HepG2 (cell line): ENCODE measurements around the gene SCART1. TPM values are rescaled to one million over a fixed set of nuclear protein-coding genes. Genes with fewer than 3 reads are reported as not detected.

ENCODE experiments used
- ATAC-seq: fragments of 200-7000 bp; cut with Tn5 transposase; 3 replicates; pipeline ENCODE4 v1.9.1; 2020; ENCODE audit warnings: mild to moderate bottlenecking, moderate library complexity
- BruUV-seq: library from RNA; stranded (reverse); fragments of 400-500 nt; replicated peaks from 2 replicates; lab custom pipeline; 2021; lab: Mats Ljungman, UMichigan
- CTCF ChIA-PET: fragments of 300-600 bp; formaldehyde crosslinking; extraction: SDS; loops from one replicate; lab custom pipeline; 2021; ENCODE audit warnings: low total read pairs, inconsistent platforms, low intra/inter-chr PET ratio; lab: Yijun Ruan, JAX
- POLR2A ChIA-PET: fragments of 350-600 bp; sonication (Branson Sonifier 250); formaldehyde crosslinking; loops from one replicate; lab custom pipeline; 2020; ENCODE audit warnings: antibody characterized with exemption, inconsistent platforms; lab: Yijun Ruan, JAX
- DNase-seq: peaks from one replicate; pipeline ENCODE4 v3.0.0-alpha.2; 2015; ENCODE audit warnings: low spot score
- FAIRE-seq: peaks from 3 replicates; lab custom pipeline; 2011; peaks lifted over from hg19 to GRCh38; lab: Jason Lieb, UNC
- H2AFZ ChIP-seq: one replicate; pipeline ENCODE4 v1.6.1; 2011; ENCODE audit warnings: low read length, inconsistent platforms
- H3K27ac ChIP-seq: fragments of 300-600 bp; 3 replicates; pipeline ENCODE4 v1.8.0; 2011; ENCODE audit warnings: mixed run types, mild to moderate bottlenecking, mixed read lengths, low read length, inconsistent platforms; ENCODE audit not compliant: insufficient read depth; ENCODE audit errors: extremely low read length
- H3K27me3 ChIP-seq, 2 experiments: fragments of 200-600 bp in 1 of 2; 2 replicates in 1 of 2; 3 replicates in 1 of 2; pipeline versions ENCODE4 v1.6.0 to v1.8.0; 2011; ENCODE audit warnings: low read length in 2 of 2, mild to moderate bottlenecking in 2 of 2, moderate library complexity in 2 of 2, inconsistent platforms in 1 of 2; ENCODE audit not compliant: insufficient read depth in 2 of 2, control insufficient read depth in 1 of 2
- H3K36me3 ChIP-seq, 2 experiments: fragments of 200-600 bp in 1 of 2; replicated peaks in 1 of 2; 2 replicates in 1 of 2; 3 replicates in 1 of 2; pipeline versions ENCODE4 v1.5.1 to v1.8.0; 2011; ENCODE audit warnings: low read length in 2 of 2, inconsistent platforms in 1 of 2; ENCODE audit not compliant: insufficient read depth in 2 of 2, control insufficient read depth in 1 of 2
- H3K4me1 ChIP-seq: 2 replicates; pipeline ENCODE4 v1.5.1; 2012; ENCODE audit warnings: low read length, inconsistent platforms; ENCODE audit not compliant: insufficient read depth
- H3K4me2 ChIP-seq: 2 replicates; pipeline ENCODE4 v1.6.0; 2011; ENCODE audit warnings: low read depth, low read length, inconsistent platforms
- H3K4me3 ChIP-seq, 3 experiments: fragments of 200-600 bp in 1 of 3; sonication (generic), shearing (Covaris generic) in 1 of 3; replicated peaks in 1 of 3; 2 replicates each; pipeline ENCODE4 v1.5.1; 2011 to 2016; ENCODE audit warnings: low read length in 3 of 3, inconsistent platforms in 2 of 3, low read depth in 2 of 3, mild to moderate bottlenecking in 2 of 3, control low read depth in 1 of 3, mixed read lengths in 1 of 3; ENCODE audit not compliant: insufficient read depth in 1 of 3
- H3K79me2 ChIP-seq: one replicate; pipeline ENCODE4 v1.6.1; 2011; ENCODE audit warnings: low read length, inconsistent platforms; ENCODE audit not compliant: insufficient read depth
- H3K9ac ChIP-seq: 2 replicates; pipeline ENCODE4 v1.6.0; 2011; ENCODE audit warnings: mild to moderate bottlenecking, low read depth, low read length, inconsistent platforms; ENCODE audit not compliant: insufficient read depth
- H3K9me3 ChIP-seq: 2 replicates; pipeline ENCODE4 v1.5.1; 2012; ENCODE audit warnings: mild to moderate bottlenecking, low read length
- H4K20me1 ChIP-seq: 2 replicates; pipeline ENCODE4 v1.6.0; 2011; ENCODE audit warnings: inconsistent platforms, mild to moderate bottlenecking, low read length, moderate library complexity; ENCODE audit not compliant: insufficient read depth
- CBFB ChIP-seq: sonication (generic); formaldehyde crosslinking; IDR thresholded peaks from 2 replicates; pipeline ENCODE4 v1.4.0; 2020; ENCODE audit warnings: missing genetic modification reagents
- FOXA3 ChIP-seq: IDR thresholded peaks from 2 replicates; pipeline ENCODE4 v1.6.1; 2016; ENCODE audit warnings: missing genetic modification reagents, missing compliant biosample characterization
- PTBP1 ChIP-seq: fragments of 200-400 bp; formaldehyde crosslinking; IDR thresholded peaks from 2 replicates; pipeline ENCODE4 v1.6.1; 2018; ENCODE audit warnings: low read length, low read depth; ENCODE audit not compliant: poor library complexity, severe bottlenecking
- SIX1 ChIP-seq: sonication (generic); formaldehyde crosslinking; IDR thresholded peaks from 2 replicates; pipeline ENCODE4 v1.4.0; 2020; ENCODE audit warnings: missing genetic modification reagents, borderline replicate concordance
- ZNF230 ChIP-seq: sonication (generic); formaldehyde crosslinking; IDR thresholded peaks from 2 replicates; pipeline ENCODE4 v1.4.0; 2020; ENCODE audit warnings: mild to moderate bottlenecking, missing genetic modification reagents
- ZNF274 ChIP-seq: sonication (generic); formaldehyde crosslinking; IDR thresholded peaks from 2 replicates; pipeline ENCODE4 v1.5.1; 2020; ENCODE audit warnings: mild to moderate bottlenecking, missing genetic modification reagents
- WGBS: methylation state at CpG from one replicate; pipeline ENCODE4 v1.1.6; 2017; ENCODE audit warnings: low lambda C conversion rate; 5-methylcytosine and 5-hydroxymethylcytosine counted together
- in situ Hi-C: cut with HindIII; loops from 2 replicates; pipeline ENCODE4 v1.10.0; 2017; ENCODE audit warnings: low pct_unique_long_range_greater_than_20kb; ENCODE audit not compliant: extremely low pct_ligation_motif_present
- intact Hi-C: fragments of 100-400 bp; cut with micrococcal nuclease; formaldehyde crosslinking; loops from one replicate; pipeline ENCODE4 v1.10.0; 2022; ENCODE audit not compliant: unreplicated experiment
- polyA plus RNA-seq, 8 experiments: library from polyadenylated mRNA; depleted of rRNA in 3 of 8; stranded (reverse) in 7 of 8; unstranded in 1 of 8; fragments of >200 nt; fragmentation: Illumina TruSeq in 4 of 8; extraction: Trizol in 4 of 8; gene quantifications; 2 replicates each; pipeline versions ENCODE4 v1.2.1 to v1.2.3, GENCODE V29; 2011 to 2016; ENCODE audit warnings: low read depth in 4 of 8, missing spikeins in 1 of 8, mixed read lengths in 1 of 8; ENCODE audit not compliant: insufficient read depth in 1 of 8
- total RNA-seq, 5 experiments: library from RNA; depleted of rRNA; stranded (reverse); fragments of >200 nt; fragmentation: Illumina TruSeq; extraction: Trizol; gene quantifications; 2 replicates each; pipeline ENCODE4 v1.2.3, GENCODE V29; 2016; ENCODE audit warnings: low read depth in 1 of 5
- TF ChIP-seq, protein P1 (sequence below): sonication (generic); formaldehyde crosslinking; IDR thresholded peaks from 2 replicates; pipeline ENCODE4 v1.8.1; 2023; ENCODE audit warnings: mild to moderate bottlenecking, moderate library complexity, missing genetic modification reagents
- TF ChIP-seq, protein P2 (sequence below): sonication (generic); formaldehyde crosslinking; IDR thresholded peaks from 2 replicates; pipeline ENCODE4 v1.4.0; 2020; ENCODE audit warnings: missing genetic modification reagents

The SCART1 gene
- total and polyA plus RNA-seq, 2 of the 13 experiments (the other 11 are each of a cell fraction or from before 2014, with no cell fraction given), result 0.46 to 1.1 TPM

DNA sequence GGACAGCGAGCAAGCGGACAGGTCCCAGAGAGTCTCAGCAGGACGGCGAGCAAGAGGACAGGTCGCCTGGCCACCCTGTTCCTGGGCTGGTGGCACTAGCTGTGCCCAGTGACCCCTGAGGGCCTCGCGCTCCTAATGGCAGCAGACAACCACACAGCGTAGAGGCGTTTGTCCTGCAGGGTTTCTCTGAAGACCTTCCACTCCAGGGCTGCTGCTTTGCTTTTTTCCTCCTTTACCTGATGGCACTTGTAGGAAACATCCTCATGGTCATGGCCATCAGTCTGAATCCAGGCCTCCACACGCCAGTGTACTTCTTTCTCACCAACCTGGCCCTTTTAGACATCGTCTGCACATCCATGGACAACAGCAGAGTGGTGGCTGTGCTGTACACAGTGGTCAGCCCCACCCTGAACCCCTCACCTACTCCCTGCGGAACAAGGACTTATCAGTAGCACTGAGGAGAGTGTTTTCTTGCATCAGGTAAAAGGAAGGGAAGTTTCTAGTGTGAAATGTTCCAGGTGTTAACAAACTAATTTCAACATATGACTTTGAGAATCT is 27.4 kb downstream of the SCART1 start:
- H3K4me3 ChIP-seq, result peak overlapping the region in 1 of 3 experiments; percentile 30; a peak in 1 of 6 replicates

DNA sequence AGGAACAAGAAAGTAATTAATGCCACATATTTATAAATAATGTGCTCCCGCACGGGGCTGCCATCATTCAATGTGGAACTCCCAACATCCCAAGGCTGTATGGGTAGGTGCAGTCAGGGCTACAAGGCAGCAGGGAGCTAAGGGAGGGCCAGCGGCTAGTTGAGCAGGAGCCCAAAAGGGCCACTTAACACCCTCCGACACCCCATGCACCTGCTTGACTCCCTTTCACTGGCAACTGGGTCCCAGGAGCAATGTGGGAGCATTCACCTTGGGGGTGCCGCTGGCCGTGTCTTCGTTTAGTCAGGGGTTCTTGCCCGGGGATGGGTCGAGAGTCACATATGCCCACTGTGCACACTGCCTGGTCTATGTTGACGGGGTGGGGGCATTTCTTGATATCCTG is 27.9 kb downstream of the SCART1 start:
- BruUV-seq, result no TSS peak
- in situ Hi-C loops, result no loop called here
- no peak overlapping the region for H3K4me2 ChIP-seq
- H3K36me3 ChIP-seq, result no peaks in the 10 kb centered on the region
- peaks cover 7 to 22% of the 10 kb centered on the region in 2 experiments for H3K27me3 ChIP-seq
- no peak overlapping the region for H3K4me3 ChIP-seq
- peaks cover 20% of the 10 kb centered on the region for H3K9me3 ChIP-seq
- H2AFZ ChIP-seq, result no peak overlapping the region
- no peak overlapping the region for H3K9ac ChIP-seq
- no peaks in the 10 kb centered on the region for H3K79me2 ChIP-seq
- POLR2A ChIA-PET, result no interaction called here
- CTCF ChIA-PET, result no interaction called here
- FAIRE-seq (no peak), ATAC-seq (no peak), DNase-seq (no peak)
- intact Hi-C loops, result no loop called here
- no peaks in the 10 kb centered on the region for H3K4me1 ChIP-seq
- no peaks in the 10 kb centered on the region for H4K20me1 ChIP-seq
- H3K27ac ChIP-seq, result no peak overlapping the region
- WGBS, result 67% methylated on average over 6 of the region's 10 CpGs
- TF ChIP-seq ZNF274 (no peak), PTBP1 (no peak), CBFB (CRISPR knock-in tag) (no peak), FOXA3 (CRISPR knock-in tag) (no peak)
- TF ChIP-seq, protein P1, sequence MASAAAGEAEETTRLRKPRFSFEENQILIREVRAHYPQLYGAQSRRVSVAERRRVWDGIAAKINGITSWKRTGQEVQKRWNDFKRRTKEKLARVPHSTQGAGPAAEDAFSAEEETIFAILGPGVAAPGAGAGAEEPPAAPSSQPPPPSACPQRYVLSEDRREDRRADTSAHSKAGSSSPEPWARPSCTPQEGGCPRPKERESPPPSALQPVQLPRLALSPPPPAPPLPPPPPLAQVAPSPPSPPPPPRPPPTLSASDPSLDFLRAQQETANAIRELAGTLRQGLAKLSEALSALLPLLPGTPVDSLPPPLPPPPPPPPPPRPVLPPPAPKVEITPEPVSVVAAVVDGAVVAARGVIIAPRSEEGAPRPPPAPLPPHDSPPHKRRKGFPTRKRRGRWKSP, result no peak
- TF ChIP-seq, protein P2, sequence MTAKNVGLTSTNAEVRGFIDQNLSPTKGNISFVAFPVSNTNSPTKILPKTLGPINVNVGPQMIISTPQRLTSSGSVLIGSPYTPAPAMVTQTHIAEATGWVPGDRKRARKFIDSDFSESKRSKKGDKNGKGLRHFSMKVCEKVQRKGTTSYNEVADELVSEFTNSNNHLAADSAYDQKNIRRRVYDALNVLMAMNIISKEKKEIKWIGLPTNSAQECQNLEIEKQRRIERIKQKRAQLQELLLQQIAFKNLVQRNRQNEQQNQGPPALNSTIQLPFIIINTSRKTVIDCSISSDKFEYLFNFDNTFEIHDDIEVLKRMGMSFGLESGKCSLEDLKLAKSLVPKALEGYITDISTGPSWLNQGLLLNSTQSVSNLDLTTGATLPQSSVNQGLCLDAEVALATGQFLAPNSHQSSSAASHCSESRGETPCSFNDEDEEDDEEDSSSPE, result no peak

More for the DNA sequence above, 27.4 kb downstream of the SCART1 start:
- POLR2A ChIA-PET, result no interaction called here
- no peak for TF ChIP-seq ZNF230 (CRISPR knock-in tag)
- TF ChIP-seq SIX1 (CRISPR knock-in tag), result no peak
- WGBS, result 38% methylated on average over 9 of the region's 12 CpGs
- FAIRE-seq, result no peak
- no peaks in the 10 kb centered on the region for H3K4me1 ChIP-seq
- no peak overlapping the region for H3K9ac ChIP-seq
- in situ Hi-C loops (no loop called here), intact Hi-C loops (no loop called here)
- peaks cover 7 to 27% of the 10 kb centered on the region in 2 experiments for H3K27me3 ChIP-seq
- peaks cover 15% of the 10 kb centered on the region for H3K9me3 ChIP-seq
- no peak overlapping the region for H2AFZ ChIP-seq
- no TSS peak for BruUV-seq
- CTCF ChIA-PET, result no interaction called here
- no peak for ATAC-seq
- peak overlapping the region; percentile 42; the same call in 1 of the 2 replicates for H3K4me2 ChIP-seq
- DNase-seq, result no peak
- H4K20me1 ChIP-seq, result no peaks in the 10 kb centered on the region
- no peaks in the 10 kb centered on the region for H3K36me3 ChIP-seq
- H3K27ac ChIP-seq, result no peak overlapping the region
- no peaks in the 10 kb centered on the region for H3K79me2 ChIP-seq
